GM12801 (cell line): Measurements from ENCODE around the gene RTN1.

Source experiments
- CTCF ChIP-seq: IDR thresholded peaks from one replicate; pipeline ENCODE4 v1.5.1; 2011; ENCODE audit warnings: control low read depth; ENCODE audit not compliant: insufficient read length; ENCODE audit errors: extremely low read depth

Gene RTN1

GRCh38 chr14:59819446-59820088 is 51.0 kb downstream of the RTN1 start:
- no peak for TF ChIP-seq CTCF

GRCh38 chr14:59816941-59817340 is 53.6 kb downstream of the RTN1 start:
- TF ChIP-seq CTCF = no peak

- no peak for TF ChIP-seq CTCF
Measured at GRCh38 chr14:59814988-59815387, 55.6 kb downstream of the RTN1 start.

- no peak for TF ChIP-seq CTCF
Measured at GRCh38 chr14:59811815-59812214, 58.8 kb downstream of the RTN1 start.

- no peak for TF ChIP-seq CTCF
Measured at GRCh38 chr14:59811073-59811472, 59.5 kb downstream of the RTN1 start.

GRCh38 chr14:59803052-59803540 is 67.5 kb downstream of the RTN1 start:
- no peak for TF ChIP-seq CTCF

GRCh38 chr14:59788176-59788575 is 82.4 kb downstream of the RTN1 start:
- TF ChIP-seq CTCF = no peak
